ENCODE measurements around the gene ST3GAL6. TPM values are rescaled to one million over a fixed set of nuclear protein-coding genes. Genes with fewer than 3 reads are reported as not detected.

ST3GAL6 gene
- total RNA-seq, 1 experiment from 2014 or later, result 67.2 TPM

GRCh38 chr3:98782824-98783500, 19.8 kb downstream of the ST3GAL6 start:
- no peaks in the 10 kb centered on the region for H3K9me3 Mint-ChIP-seq (ENCODE audit: unreplicated experiment)
- BruUV-seq (replicated peaks), result no TSS peak
- Histone ChIP-seq H3K4me3 (ENCODE audit: low read depth, low read length) (no peak overlapping the region), H3K36me3 (ENCODE audit: control insufficient read depth, insufficient read depth, low read length) (peaks cover 2% of the 10 kb centered on the region; the same call in 1 of the 2 replicates), H3K27me3 (replicated peaks; ENCODE audit: control insufficient read depth, insufficient read depth, low read length) (no peaks in the 10 kb centered on the region), H3K4me1 (peaks cover 70% of the 10 kb centered on the region), H3K9me3 (no peaks in the 10 kb centered on the region)
- POLR2A ChIA-PET, result interaction anchor here (0.5 kb wide), 1 partner anchor 51 kb away, joined by 3 read pairs; no protein-coding TSS in a partner anchor
- no peak overlapping the region for H3K27ac Mint-ChIP-seq (ENCODE audit: unreplicated experiment)
- no peak for DNase-seq
- H3K4me1 Mint-ChIP-seq (ENCODE audit: low read depth, unreplicated experiment), result peaks cover 48% of the 10 kb centered on the region
- intact Hi-C loops (cut with micrococcal nuclease; ENCODE audit: unreplicated experiment), result no loop called here
- H3K27me3 Mint-ChIP-seq (ENCODE audit: insufficient read depth, unreplicated experiment), result no peaks in the 10 kb centered on the region
- no peak overlapping the region for H3K4me3 Mint-ChIP-seq (ENCODE audit: unreplicated experiment)
- no peak for TF ChIP-seq CTCF (IDR thresholded peaks at IDR 0.05; ENCODE audit: insufficient read depth in 1 of 2, low read depth in 1 of 2, low read length in 1 of 2, severe bottlenecking in 1 of 2, unreplicated experiment in 1 of 2)
- peaks cover 72% of the 10 kb centered on the region for H3K36me3 Mint-ChIP-seq (ENCODE audit: insufficient read depth, unreplicated experiment)
- CTCF ChIA-PET, result no interaction called here

GRCh38 chr3:98784042-98784441, 20.9 kb downstream of the ST3GAL6 start:
- H3K27me3 Mint-ChIP-seq (ENCODE audit: insufficient read depth, unreplicated experiment), result no peaks in the 10 kb centered on the region
- TF ChIP-seq CTCF (IDR thresholded peaks at IDR 0.05; ENCODE audit: insufficient read depth in 1 of 2, low read depth in 1 of 2, low read length in 1 of 2, severe bottlenecking in 1 of 2, unreplicated experiment in 1 of 2), result no peak
- intact Hi-C loops (cut with micrococcal nuclease; ENCODE audit: unreplicated experiment), result no loop called here
- CTCF ChIA-PET, result no interaction called here
- H3K4me1 Mint-ChIP-seq (ENCODE audit: low read depth, unreplicated experiment), result peaks cover 37% of the 10 kb centered on the region
- no peak overlapping the region for H3K4me3 Mint-ChIP-seq (ENCODE audit: unreplicated experiment)
- Histone ChIP-seq H3K4me3 (ENCODE audit: low read depth, low read length) (no peak overlapping the region), H3K9me3 (no peaks in the 10 kb centered on the region), H3K4me1 (peaks cover 63% of the 10 kb centered on the region), H3K36me3 (ENCODE audit: control insufficient read depth, insufficient read depth, low read length) (peaks cover 1% of the 10 kb centered on the region), H3K27me3 (replicated peaks; ENCODE audit: control insufficient read depth, insufficient read depth, low read length) (no peaks in the 10 kb centered on the region)
- no peaks in the 10 kb centered on the region for H3K9me3 Mint-ChIP-seq (ENCODE audit: unreplicated experiment)
- POLR2A ChIA-PET, result no interaction called here
- no TSS peak for BruUV-seq (replicated peaks)
- DNase-seq, result no peak
- no peak overlapping the region for H3K27ac Mint-ChIP-seq (ENCODE audit: unreplicated experiment)
- H3K36me3 Mint-ChIP-seq (ENCODE audit: insufficient read depth, unreplicated experiment), result peaks cover 71% of the 10 kb centered on the region

GRCh38 chr3:98784666-98785600, 21.8 kb downstream of the ST3GAL6 start:
- peak overlapping the region; percentile 55 for H3K4me3 Mint-ChIP-seq (ENCODE audit: unreplicated experiment)
- ChIA-PET POLR2A (no interaction called here), CTCF (no interaction called here)
- H3K27ac Mint-ChIP-seq (ENCODE audit: unreplicated experiment), result peak overlapping the region; percentile 81
- Histone ChIP-seq H3K9me3 (no peaks in the 10 kb centered on the region), H3K4me1 (peaks cover 54% of the 10 kb centered on the region), H3K4me3 (ENCODE audit: low read depth, low read length) (no peak overlapping the region), H3K36me3 (ENCODE audit: control insufficient read depth, insufficient read depth, low read length) (peaks cover 1% of the 10 kb centered on the region), H3K27me3 (replicated peaks; ENCODE audit: control insufficient read depth, insufficient read depth, low read length) (no peaks in the 10 kb centered on the region)
- DNase-seq, result no peak
- peaks cover 65% of the 10 kb centered on the region for H3K36me3 Mint-ChIP-seq (ENCODE audit: insufficient read depth, unreplicated experiment)
- H3K4me1 Mint-ChIP-seq (ENCODE audit: low read depth, unreplicated experiment), result peaks cover 28% of the 10 kb centered on the region
- H3K27me3 Mint-ChIP-seq (ENCODE audit: insufficient read depth, unreplicated experiment), result no peaks in the 10 kb centered on the region
- TF ChIP-seq CTCF (IDR thresholded peaks at IDR 0.05; ENCODE audit: insufficient read depth in 1 of 2, low read depth in 1 of 2, low read length in 1 of 2, severe bottlenecking in 1 of 2, unreplicated experiment in 1 of 2), result no peak
- no peaks in the 10 kb centered on the region for H3K9me3 Mint-ChIP-seq (ENCODE audit: unreplicated experiment)
- no TSS peak for BruUV-seq (replicated peaks)
- intact Hi-C loops (cut with micrococcal nuclease; ENCODE audit: unreplicated experiment), result no loop called here

All from Caco-2 (cell line).